ENCODE measurements around the gene TLDC2. TPM values are rescaled to one million over a fixed set of nuclear protein-coding genes. Genes with fewer than 3 reads are reported as not detected.
"Not testable (repeated sequence)": the region's sequence is repeated elsewhere in the genome, so short reads cannot be mapped to it uniquely, and the experiment has no call there.

TLDC2 gene
- total RNA-seq, 1 donor from 2014 or later, result 0.34 TPM

- Mint-ChIP-seq H3K4me1 (ENCODE audit: low read depth) (peaks cover 5% of the 10 kb centered on the region), H3K27ac (no peak overlapping the region), H3K27me3 (no peaks in the 10 kb centered on the region), H3K4me3 (ENCODE audit: low read depth) (no peak overlapping the region), H3K36me3 (ENCODE audit: insufficient read depth) (no peaks in the 10 kb centered on the region), H3K9me3 (ENCODE audit: low read depth) (no peaks in the 10 kb centered on the region)
- TF ChIP-seq, protein P1, sequence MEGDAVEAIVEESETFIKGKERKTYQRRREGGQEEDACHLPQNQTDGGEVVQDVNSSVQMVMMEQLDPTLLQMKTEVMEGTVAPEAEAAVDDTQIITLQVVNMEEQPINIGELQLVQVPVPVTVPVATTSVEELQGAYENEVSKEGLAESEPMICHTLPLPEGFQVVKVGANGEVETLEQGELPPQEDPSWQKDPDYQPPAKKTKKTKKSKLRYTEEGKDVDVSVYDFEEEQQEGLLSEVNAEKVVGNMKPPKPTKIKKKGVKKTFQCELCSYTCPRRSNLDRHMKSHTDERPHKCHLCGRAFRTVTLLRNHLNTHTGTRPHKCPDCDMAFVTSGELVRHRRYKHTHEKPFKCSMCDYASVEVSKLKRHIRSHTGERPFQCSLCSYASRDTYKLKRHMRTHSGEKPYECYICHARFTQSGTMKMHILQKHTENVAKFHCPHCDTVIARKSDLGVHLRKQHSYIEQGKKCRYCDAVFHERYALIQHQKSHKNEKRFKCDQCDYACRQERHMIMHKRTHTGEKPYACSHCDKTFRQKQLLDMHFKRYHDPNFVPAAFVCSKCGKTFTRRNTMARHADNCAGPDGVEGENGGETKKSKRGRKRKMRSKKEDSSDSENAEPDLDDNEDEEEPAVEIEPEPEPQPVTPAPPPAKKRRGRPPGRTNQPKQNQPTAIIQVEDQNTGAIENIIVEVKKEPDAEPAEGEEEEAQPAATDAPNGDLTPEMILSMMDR (IDR thresholded peaks at IDR 0.05; ENCODE audit: unreplicated experiment), result no peak
- no peak for DNase-seq (ENCODE audit: low spot score, unreplicated experiment)
Observed at GRCh38 chr20:36866681-36867495, 9.1 kb upstream of the TLDC2 start.

DNA sequence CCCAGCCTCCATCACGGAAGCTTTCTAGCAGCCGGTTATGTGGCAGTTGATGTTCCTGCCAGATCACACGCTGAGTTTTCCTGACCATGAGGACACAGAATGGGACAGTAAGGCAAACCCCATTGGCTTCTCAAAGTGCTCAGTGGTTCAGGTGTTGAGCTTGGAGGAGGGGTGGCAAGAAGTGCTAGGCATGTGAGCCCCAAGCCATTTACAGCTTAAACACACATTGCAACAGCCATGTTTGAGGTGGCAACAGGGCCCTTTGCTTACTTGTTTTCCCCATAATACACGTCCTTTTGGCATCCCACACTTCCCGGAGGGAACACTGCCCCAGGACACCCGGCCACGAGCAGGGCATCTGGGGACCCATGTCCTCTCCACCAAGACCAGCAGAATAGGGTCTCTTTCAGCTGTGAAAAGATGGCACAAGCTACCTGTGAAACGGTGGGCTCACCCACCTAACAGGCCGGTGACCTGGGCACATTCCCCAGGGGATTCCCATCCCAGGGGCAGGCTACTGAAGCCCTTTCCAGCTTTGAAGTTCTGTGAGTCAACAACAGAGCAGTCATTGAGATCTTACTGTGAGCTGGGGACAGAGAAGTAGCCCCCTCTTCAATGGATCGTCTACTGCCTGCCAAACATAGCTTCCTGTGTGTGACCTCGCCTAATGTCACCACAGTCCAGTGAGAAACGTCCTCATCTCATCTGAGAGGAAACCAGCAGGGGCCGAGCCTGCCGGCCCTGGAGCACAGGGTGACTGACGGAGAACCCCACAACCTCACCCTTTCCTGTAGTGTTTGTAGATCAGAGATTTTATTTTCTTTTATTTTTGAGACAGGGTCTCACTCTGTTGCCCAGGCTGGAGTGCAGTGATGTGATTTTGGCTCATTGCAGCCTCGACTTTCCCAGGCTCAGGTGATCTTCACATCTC, 4.0 kb upstream of the TLDC2 start:
- Mint-ChIP-seq H3K27ac (peak overlapping the region; percentile 20), H3K27me3 (no peaks in the 10 kb centered on the region), H3K9me3 (ENCODE audit: low read depth) (no peaks in the 10 kb centered on the region), H3K4me3 (ENCODE audit: low read depth) (no peak overlapping the region), H3K4me1 (ENCODE audit: low read depth) (no peaks in the 10 kb centered on the region), H3K36me3 (ENCODE audit: insufficient read depth) (no peaks in the 10 kb centered on the region)
- TF ChIP-seq, protein P1 (IDR thresholded peaks at IDR 0.05; ENCODE audit: unreplicated experiment), result no peak
- DNase-seq (ENCODE audit: low spot score, unreplicated experiment), result no peak

- H3K27ac Mint-ChIP-seq, result no peak overlapping the region
- H3K9me3 Mint-ChIP-seq (ENCODE audit: low read depth), result no peaks in the 10 kb centered on the region
- DNase-seq (ENCODE audit: low spot score, unreplicated experiment), result no peak
- H3K36me3 Mint-ChIP-seq (ENCODE audit: insufficient read depth), result no peaks in the 10 kb centered on the region
- H3K27me3 Mint-ChIP-seq, result no peaks in the 10 kb centered on the region
- TF ChIP-seq, protein P1 (IDR thresholded peaks at IDR 0.05; ENCODE audit: unreplicated experiment), result no peak
- no peaks in the 10 kb centered on the region for H3K4me1 Mint-ChIP-seq (ENCODE audit: low read depth)
- no peak overlapping the region for H3K4me3 Mint-ChIP-seq (ENCODE audit: low read depth)
Observed at GRCh38 chr20:36872852-36873251, 3.1 kb upstream of the TLDC2 start.

DNA sequence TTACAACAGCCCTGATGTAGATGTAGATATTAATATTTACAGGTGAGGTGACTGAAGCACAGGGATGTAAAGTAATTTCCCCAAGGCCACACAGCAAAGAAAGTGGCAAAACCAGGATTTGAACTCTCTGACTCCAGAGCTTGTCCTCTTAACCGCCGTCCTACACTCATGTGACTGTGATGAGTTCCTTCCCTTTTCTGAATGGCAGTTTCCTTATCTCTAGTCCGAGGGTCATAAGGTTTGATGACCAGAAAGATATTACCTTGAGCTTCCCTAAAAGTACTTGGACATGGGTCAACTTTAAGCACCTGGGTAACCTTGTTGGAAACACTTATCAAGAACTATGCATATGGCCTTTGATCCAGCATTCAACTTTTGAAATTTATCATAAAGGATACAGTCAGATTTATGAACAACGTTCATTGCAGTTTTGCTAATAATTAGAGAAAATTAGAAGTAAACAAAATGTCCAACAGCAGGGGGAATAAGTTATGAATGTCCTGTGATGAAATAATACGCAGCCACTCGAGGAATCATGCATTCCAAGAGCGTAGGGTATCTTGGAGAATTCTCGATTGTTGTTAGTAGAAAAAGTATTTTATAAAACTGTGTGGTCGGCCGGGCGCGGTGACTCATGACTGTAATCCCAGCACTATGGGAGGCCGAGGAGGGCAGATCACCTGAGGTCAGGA, 2.3 kb upstream of the TLDC2 start:
- no peak for DNase-seq (ENCODE audit: low spot score, unreplicated experiment)
- H3K4me3 Mint-ChIP-seq (ENCODE audit: low read depth), result no peak overlapping the region

GRCh38 chr20:36875093-36875492, 845 bp upstream of the TLDC2 start:
- H3K27me3 Mint-ChIP-seq; H3K4me1 Mint-ChIP-seq (ENCODE audit: low read depth); H3K27ac Mint-ChIP-seq; H3K9me3 Mint-ChIP-seq (ENCODE audit: low read depth); DNase-seq (ENCODE audit: low spot score, unreplicated experiment); H3K36me3 Mint-ChIP-seq (ENCODE audit: insufficient read depth); H3K4me3 Mint-ChIP-seq (ENCODE audit: low read depth): not testable (repeated sequence)

More for the DNA sequence above, 2.3 kb upstream of the TLDC2 start:
- no peaks in the 10 kb centered on the region for H3K9me3 Mint-ChIP-seq (ENCODE audit: low read depth)
- TF ChIP-seq, protein P1 (IDR thresholded peaks at IDR 0.05; ENCODE audit: unreplicated experiment), result no peak
- no peaks in the 10 kb centered on the region for H3K36me3 Mint-ChIP-seq (ENCODE audit: insufficient read depth)
- no peaks in the 10 kb centered on the region for H3K4me1 Mint-ChIP-seq (ENCODE audit: low read depth)
- H3K27ac Mint-ChIP-seq, result no peak overlapping the region
- no peaks in the 10 kb centered on the region for H3K27me3 Mint-ChIP-seq
